Hepatocyte (in vitro differentiated cells): ENCODE data around the gene NRG2.

Experiments used
- CTCF ChIP-seq: fragments of 200-600 bp; sonication (generic); IDR thresholded peaks from 2 replicates; pipeline ENCODE4 v1.5.1; 2016; ENCODE audit warnings: antibody characterized with exemption, mild to moderate bottlenecking; ENCODE audit not compliant: poor library complexity
- EZH2 ChIP-seq: fragments of 200-600 bp; sonication (generic); IDR thresholded peaks from 2 replicates; pipeline ENCODE4 v1.6.1; 2016; ENCODE audit warnings: antibody characterized with exemption, mild to moderate bottlenecking, borderline replicate concordance
- EZH2phosphoT487 ChIP-seq: fragments of 200-600 bp; sonication (generic); IDR thresholded peaks from one replicate; pipeline ENCODE4 v1.6.1; 2018; ENCODE audit warnings: antibody characterized with exemption, mild to moderate bottlenecking, low read depth, moderate library complexity; ENCODE audit not compliant: unreplicated experiment, severe bottlenecking

- TF ChIP-seq EZH2 (no peak), CTCF (no peak), EZH2phosphoT487 (no peak)
Observed at GRCh38 chr5:139880416-139881142, 162.5 kb downstream of the NRG2 start.
